Calu3 (cell line): ENCODE results near the gene PRDM2. TPM values are rescaled to one million over a fixed set of nuclear protein-coding genes. Genes with fewer than 3 reads are reported as not detected.

Source experiments
- BruUV-seq: library from RNA; stranded (reverse); fragments of 400-500 nt; replicated peaks from 2 replicates; lab custom pipeline; 2021; lab: Mats Ljungman, UMichigan
- CTCF ChIA-PET: fragments of 300-600 bp; sonication (Branson Sonifier 250); formaldehyde crosslinking; loops from one replicate; lab custom pipeline; 2022; ENCODE audit warnings: antibody characterized with exemption; lab: Charles Lee
- DNase-seq: peaks from one replicate; pipeline ENCODE4 v3.0.0; 2022
- H3K27ac Mint-ChIP-seq: one replicate; pipeline ENCODE4 v1.8.0; 2022; ENCODE audit warnings: mixed read lengths; ENCODE audit not compliant: unreplicated experiment
- H3K27me3 Mint-ChIP-seq: one replicate; pipeline ENCODE4 v1.8.0; 2022; ENCODE audit warnings: mixed read lengths; ENCODE audit not compliant: unreplicated experiment
- H3K36me3 Mint-ChIP-seq: one replicate; pipeline ENCODE4 v1.8.0; 2022; ENCODE audit warnings: mild to moderate bottlenecking, moderate library complexity, mixed read lengths; ENCODE audit not compliant: insufficient read depth, unreplicated experiment
- H3K4me1 Mint-ChIP-seq: one replicate; pipeline ENCODE4 v1.8.0; 2022; ENCODE audit warnings: mild to moderate bottlenecking, low read depth, mixed read lengths; ENCODE audit not compliant: unreplicated experiment
- H3K4me3 Mint-ChIP-seq: one replicate; pipeline ENCODE4 v1.8.0; 2022; ENCODE audit warnings: mild to moderate bottlenecking, low read depth, moderate library complexity, mixed read lengths; ENCODE audit not compliant: unreplicated experiment
- H3K9me3 Mint-ChIP-seq: one replicate; pipeline ENCODE4 v1.8.0; 2022; ENCODE audit warnings: low read depth, mixed read lengths; ENCODE audit not compliant: unreplicated experiment
- CTCF ChIP-seq: fragments of 200-600 bp; IDR thresholded peaks from one replicate; pipeline ENCODE4 v1.8.0; 2022; ENCODE audit warnings: antibody characterized with exemption; ENCODE audit not compliant: unreplicated experiment
- intact Hi-C: fragments of 100-400 bp; cut with micrococcal nuclease; formaldehyde crosslinking; loops from one replicate; pipeline ENCODE4 v1.10.0; 2022; ENCODE audit not compliant: unreplicated experiment
- total RNA-seq: library from RNA; stranded (reverse); gene quantifications from 2 replicates; pipeline ENCODE4 v1.2.3, GENCODE V29; 2022

PRDM2 gene
- total RNA-seq, 1 experiment from 2014 or later = 29.9 TPM

GRCh38 chr1:13820055-13820454 lies 120.1 kb downstream of the PRDM2 start:
- no peak for DNase-seq
- H3K4me3 Mint-ChIP-seq = no peak overlapping the region
- H3K27me3 Mint-ChIP-seq = no peaks in the 10 kb centered on the region
- intact Hi-C loops = loop anchor here (10.0 kb wide), 1 partner anchor 125 kb away; no protein-coding TSS in a partner anchor
- no peaks in the 10 kb centered on the region for H3K9me3 Mint-ChIP-seq
- CTCF ChIA-PET = no interaction called here
- no peaks in the 10 kb centered on the region for H3K4me1 Mint-ChIP-seq
- H3K27ac Mint-ChIP-seq = no peak overlapping the region
- BruUV-seq = no TSS peak
- peaks cover 4% of the 10 kb centered on the region for H3K36me3 Mint-ChIP-seq
- TF ChIP-seq CTCF = no peak

GRCh38 chr1:13820456-13820855 lies 120.5 kb downstream of the PRDM2 start:
- no peak overlapping the region for H3K4me3 Mint-ChIP-seq
- H3K36me3 Mint-ChIP-seq = peaks cover 4% of the 10 kb centered on the region
- no peak overlapping the region for H3K27ac Mint-ChIP-seq
- intact Hi-C loops = loop anchor here (10.0 kb wide), 1 partner anchor 126 kb away; no protein-coding TSS in a partner anchor
- no peaks in the 10 kb centered on the region for H3K4me1 Mint-ChIP-seq
- CTCF ChIA-PET = no interaction called here
- no peak for TF ChIP-seq CTCF
- H3K27me3 Mint-ChIP-seq = no peaks in the 10 kb centered on the region
- no peak for DNase-seq
- H3K9me3 Mint-ChIP-seq = no peaks in the 10 kb centered on the region
- no TSS peak for BruUV-seq

GRCh38 chr1:13823126-13823880 lies 123.3 kb downstream of the PRDM2 start:
- peaks cover 4% of the 10 kb centered on the region for H3K36me3 Mint-ChIP-seq
- H3K27ac Mint-ChIP-seq = no peak overlapping the region
- DNase-seq = no peak
- H3K4me1 Mint-ChIP-seq = no peaks in the 10 kb centered on the region
- CTCF ChIA-PET = interaction anchor here (0.6 kb wide), 1 partner anchor 65 kb away, joined by 7 read pairs; no protein-coding TSS in a partner anchor
- no peak overlapping the region for H3K4me3 Mint-ChIP-seq
- TF ChIP-seq CTCF = no peak
- intact Hi-C loops = loop anchor here (10.0 kb wide), 1 partner anchor 129 kb away; no protein-coding TSS in a partner anchor
- H3K9me3 Mint-ChIP-seq = no peaks in the 10 kb centered on the region
- no TSS peak for BruUV-seq
- no peaks in the 10 kb centered on the region for H3K27me3 Mint-ChIP-seq

GRCh38 chr1:13823936-13824335 lies 123.9 kb downstream of the PRDM2 start:
- no peaks in the 10 kb centered on the region for H3K9me3 Mint-ChIP-seq
- H3K4me3 Mint-ChIP-seq = no peak overlapping the region
- H3K4me1 Mint-ChIP-seq = no peaks in the 10 kb centered on the region
- no peak overlapping the region for H3K27ac Mint-ChIP-seq
- peaks cover 4% of the 10 kb centered on the region for H3K36me3 Mint-ChIP-seq
- no peak for DNase-seq
- CTCF ChIA-PET = no interaction called here
- BruUV-seq = no TSS peak
- no peak for TF ChIP-seq CTCF
- no peaks in the 10 kb centered on the region for H3K27me3 Mint-ChIP-seq
- intact Hi-C loops = loop anchor here (10.0 kb wide), 1 partner anchor 129 kb away; no protein-coding TSS in a partner anchor
